Measurements from ENCODE around the gene NEURL1B. TPM values are rescaled to one million over a fixed set of nuclear protein-coding genes. Genes with fewer than 3 reads are reported as not detected.
"Not testable (repeated sequence)": the region's sequence is repeated elsewhere in the genome, so short reads cannot be mapped to it uniquely, and the experiment has no call there.

NEURL1B gene, protein sequence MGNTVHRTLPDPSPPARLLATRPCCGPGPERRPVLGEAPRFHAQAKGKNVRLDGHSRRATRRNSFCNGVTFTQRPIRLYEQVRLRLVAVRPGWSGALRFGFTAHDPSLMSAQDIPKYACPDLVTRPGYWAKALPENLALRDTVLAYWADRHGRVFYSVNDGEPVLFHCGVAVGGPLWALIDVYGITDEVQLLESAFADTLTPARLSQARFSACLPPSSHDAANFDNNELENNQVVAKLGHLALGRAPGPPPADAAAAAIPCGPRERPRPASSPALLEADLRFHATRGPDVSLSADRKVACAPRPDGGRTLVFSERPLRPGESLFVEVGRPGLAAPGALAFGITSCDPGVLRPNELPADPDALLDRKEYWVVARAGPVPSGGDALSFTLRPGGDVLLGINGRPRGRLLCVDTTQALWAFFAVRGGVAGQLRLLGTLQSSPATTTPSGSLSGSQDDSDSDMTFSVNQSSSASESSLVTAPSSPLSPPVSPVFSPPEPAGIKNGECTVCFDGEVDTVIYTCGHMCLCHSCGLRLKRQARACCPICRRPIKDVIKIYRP
- total RNA-seq: 0.15 and 1.6 TPM in 2 replicates

DNA sequence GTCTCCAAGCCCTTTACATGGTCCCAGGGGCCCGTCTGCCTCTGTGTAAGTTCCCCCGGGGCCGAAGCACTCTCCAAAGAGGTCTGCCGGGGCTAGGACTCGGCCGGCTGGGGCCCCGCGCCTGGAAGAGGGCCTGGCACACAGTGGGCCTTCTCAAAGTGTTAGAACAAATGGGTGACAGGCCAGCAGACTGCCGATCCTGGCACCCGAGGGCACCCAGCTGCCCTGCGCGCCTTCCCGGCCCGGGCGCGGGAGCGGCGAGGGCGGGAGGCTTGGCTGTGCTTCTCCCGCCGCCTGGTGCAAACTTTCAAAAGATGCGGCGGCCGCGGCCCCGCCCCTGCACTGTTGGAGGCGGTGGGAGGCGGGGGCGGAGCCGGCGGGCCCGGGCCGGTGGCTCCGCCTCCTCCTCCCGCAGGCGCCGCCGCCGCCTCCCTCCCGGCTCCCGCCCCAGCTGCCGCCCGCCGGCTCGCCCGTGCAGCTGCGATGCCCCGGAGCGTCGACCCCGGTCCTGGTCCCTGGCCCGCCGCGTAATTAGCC, at the start of gene NEURL1B:
TSS of gene NEURL1B (plus strand) at position 442 of the 537 bp plus-strand sequence. CDS start 144 bp downstream, outside the sequence.
- no peak for DNase-seq (ENCODE audit: low read depth)

GRCh38 chr5:172591636-172592035, 49.4 kb upstream of the NEURL1B start:
- DNase-seq (ENCODE audit: low read depth): no peak

DNA sequence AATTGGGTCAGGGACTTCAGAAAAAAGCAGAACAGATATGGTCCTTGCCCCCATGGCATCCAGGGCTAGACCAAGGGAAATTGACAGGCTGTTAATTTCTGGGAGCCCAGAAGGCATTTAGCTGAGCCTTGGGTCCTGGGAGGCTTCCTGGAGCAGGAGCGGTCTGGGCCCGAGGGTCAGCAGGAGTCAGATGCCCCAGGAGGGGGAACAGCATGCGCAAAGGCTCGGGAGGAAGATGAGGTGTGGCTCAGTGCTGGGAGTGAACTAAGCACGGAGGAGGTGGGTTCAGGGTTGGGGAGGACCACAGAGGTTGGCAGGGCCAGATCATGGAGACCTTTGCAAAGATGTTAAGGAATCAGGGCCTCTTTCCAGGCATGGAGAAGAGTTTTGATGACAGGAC, 48.2 kb upstream of the NEURL1B start:
- DNase-seq (ENCODE audit: low read depth): no peak

DNA sequence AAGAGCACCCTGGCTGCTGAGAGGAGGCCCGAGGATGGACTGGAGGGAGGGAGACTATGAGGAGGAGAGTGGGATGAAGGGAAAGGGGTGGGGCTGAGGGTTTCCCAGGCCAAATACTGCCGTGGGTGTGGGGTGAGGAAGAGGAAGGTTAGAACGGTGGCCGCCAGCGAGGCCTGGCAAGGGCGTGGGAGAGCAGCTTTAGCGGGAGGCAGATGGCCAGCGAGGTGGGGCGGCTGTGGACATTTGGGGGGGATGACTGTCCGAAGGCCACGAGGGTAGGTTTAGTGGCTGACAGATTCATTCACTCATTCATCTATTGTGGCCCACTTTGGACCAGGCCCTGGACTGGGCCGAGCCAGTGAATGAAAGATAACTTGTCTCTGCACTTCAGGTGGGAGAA, 47.8 kb upstream of the NEURL1B start:
- DNase-seq (ENCODE audit: low read depth): no peak

- no peak for DNase-seq (ENCODE audit: low read depth)
These were observed 47.3 kb upstream of the NEURL1B start for GRCh38 chr5:172593721-172594235.

GRCh38 chr5:172594431-172594830, 46.6 kb upstream of the NEURL1B start:
- DNase-seq (ENCODE audit: low read depth): no peak

- no peak for DNase-seq (ENCODE audit: low read depth)
These were observed 46.1 kb upstream of the NEURL1B start for GRCh38 chr5:172594867-172595466.

DNA sequence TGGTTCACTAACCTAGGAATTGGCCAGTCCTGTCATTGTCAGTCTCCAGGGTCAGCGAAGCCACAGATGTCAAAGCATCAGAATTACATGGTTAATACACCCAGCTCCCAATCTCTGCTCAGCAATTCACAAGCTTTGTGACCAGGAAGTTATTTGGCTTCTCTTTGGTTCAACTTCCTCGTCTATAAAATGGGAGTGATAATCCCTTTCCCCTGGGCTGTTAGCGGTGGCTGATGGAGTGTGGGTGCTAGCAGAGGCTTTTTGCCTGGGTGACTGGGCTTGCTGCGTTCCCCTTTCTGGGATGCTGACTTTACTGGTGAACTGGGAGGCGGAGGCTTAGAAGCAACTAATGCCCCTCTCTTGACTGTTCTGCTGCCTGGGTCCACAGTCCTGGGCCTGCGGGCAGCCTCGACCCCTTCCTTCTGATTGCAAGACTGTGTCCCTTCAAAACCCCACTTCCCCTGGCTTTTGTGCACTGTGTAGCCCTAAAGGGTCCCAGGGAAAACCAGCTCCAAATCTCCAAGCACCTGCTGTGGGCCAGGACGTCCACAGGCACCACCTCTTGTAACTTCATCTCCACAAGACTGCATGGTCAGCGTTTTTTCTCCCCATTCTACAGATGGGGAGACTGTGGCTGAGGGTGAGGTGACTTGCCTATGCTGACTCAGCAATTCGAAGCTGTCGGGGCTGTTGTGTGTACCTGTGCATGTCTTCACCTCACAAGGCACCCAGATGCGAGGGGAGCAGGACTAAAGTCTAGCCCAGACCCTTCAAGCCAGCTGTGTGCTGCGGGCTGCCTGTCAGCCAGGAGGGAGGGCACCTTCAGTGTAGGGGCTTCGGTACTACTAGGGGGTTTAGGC, 45.2 kb upstream of the NEURL1B start:
- DNase-seq (ENCODE audit: low read depth): no peak

- no peak for DNase-seq (ENCODE audit: low read depth)
These were observed 44.3 kb upstream of the NEURL1B start for GRCh38 chr5:172596638-172597231.

- DNase-seq (ENCODE audit: low read depth): no peak
These were observed 43.3 kb upstream of the NEURL1B start for GRCh38 chr5:172597755-172598155.

DNA sequence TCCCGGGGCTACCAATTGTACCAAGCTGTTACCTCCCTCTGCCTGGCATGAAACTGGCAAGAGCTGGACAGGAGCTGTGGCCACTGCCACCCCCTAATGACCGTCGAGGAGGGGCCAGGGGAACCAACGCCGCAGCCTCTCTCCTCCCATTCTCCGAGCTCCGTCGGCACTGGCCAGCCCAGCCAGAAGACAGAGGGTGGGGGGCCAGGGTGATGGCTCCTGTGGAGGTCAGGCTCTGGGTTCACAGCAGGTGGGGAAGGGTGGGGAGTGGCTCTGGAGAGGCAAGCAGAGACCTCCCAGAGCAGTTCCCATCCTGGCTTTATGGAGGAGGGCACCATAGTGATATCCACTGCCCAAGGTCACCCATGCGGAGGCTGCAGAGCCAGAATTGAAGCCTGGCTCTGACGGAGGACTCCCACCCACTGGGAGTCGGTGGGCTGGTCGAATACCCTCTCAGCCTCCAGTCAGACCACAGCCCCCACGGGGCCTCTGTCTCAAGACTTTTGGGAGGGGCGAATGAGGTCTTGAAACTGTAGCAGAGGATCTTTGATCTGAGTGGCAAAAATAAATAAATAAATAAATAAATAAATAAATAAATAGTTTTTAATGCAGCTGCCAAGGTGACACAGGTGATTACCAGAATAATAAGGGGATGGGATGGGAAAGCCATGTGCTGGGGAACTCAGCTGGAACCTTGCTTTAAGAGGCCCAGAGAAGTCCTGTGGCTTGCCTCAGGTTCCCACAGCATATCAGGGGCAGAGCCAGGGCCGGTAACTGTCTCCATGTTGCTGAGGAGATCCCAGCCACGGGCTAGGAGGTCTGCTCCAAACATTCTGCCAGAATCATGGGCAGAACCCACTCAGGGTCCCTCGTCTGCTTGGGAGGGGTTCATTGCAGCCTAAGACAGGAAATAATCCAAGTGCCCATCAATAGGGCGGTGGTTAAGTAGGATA, 42.5 kb upstream of the NEURL1B start:
- DNase-seq (ENCODE audit: low read depth): no peak

GRCh38 chr5:172599204-172599567, 41.9 kb upstream of the NEURL1B start:
- DNase-seq (ENCODE audit: low read depth): no peak

DNA sequence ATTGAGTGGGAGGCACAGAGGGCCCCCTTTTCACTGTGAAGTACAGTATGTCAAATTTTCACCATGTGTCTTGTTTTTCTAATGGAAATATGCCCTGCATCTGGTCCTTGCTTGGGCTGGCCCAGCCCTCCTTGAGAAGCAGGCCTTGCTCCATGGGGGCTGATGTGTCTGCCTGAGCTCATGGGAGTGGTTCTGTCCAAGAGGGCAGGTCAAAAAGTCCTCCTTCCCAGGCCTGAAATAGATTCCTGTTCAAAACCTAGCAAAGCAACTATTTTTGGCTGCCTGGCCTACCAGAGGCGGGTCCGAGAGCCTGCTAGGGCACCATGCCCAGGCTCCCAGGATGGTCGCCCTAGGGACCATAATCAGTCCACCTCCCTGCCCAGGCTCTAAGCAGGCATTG, 40.5 kb upstream of the NEURL1B start:
- DNase-seq (ENCODE audit: low read depth): no peak

GRCh38 chr5:172601576-172601975, 39.5 kb upstream of the NEURL1B start:
- DNase-seq (ENCODE audit: low read depth): not testable (repeated sequence)

DNA sequence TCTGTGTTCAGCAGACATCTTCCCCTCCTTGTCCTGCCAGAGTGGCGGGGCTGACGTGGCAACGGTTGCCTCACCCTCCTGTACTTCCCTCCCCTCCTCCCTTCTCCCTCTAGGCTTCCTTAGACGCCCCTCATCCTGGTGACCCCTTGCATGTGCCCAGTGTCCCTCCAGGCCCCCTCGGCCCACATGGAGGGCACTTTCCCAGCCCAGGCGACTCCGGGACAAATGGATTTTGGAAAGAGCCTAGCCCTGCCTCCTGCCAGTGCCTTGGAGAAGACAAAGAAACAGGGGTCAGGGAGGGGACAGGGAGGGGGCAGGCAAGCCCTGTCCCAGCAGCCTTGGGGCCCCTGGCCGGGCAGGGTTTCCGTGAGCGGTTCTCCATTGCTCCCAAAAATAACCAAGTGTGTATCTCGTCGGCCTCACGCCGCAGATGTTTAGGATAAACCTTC, 38.3 kb upstream of the NEURL1B start:
- DNase-seq (ENCODE audit: low read depth): no peak

DNA sequence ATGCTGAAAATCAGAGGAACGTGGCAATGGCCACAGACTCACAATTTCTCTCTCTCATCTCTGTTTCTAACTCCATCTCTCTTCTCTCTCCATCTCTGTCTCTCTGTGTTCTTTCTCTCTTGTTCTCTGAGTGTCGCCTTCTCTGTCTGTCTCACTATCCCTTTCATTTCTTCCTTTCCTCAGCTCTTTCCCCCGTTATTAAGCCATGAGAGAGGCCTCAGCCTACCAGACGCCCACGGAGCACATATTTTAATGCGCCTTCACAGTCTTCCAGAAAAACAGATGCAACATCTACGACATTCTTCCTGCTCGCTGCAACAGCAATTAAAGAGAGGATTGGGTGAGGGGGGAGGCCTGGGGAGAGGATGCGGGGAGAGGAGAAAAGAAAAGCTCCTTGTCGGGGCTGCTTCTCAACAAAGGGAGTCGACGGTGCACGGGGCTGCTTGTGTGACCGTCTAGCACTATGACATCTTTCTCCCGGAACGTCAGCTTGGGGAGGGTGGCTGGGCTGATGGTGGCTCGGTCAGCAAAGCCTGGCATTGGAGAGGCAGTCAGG, 37.7 kb upstream of the NEURL1B start:
- DNase-seq (ENCODE audit: low read depth): no peak

DNA sequence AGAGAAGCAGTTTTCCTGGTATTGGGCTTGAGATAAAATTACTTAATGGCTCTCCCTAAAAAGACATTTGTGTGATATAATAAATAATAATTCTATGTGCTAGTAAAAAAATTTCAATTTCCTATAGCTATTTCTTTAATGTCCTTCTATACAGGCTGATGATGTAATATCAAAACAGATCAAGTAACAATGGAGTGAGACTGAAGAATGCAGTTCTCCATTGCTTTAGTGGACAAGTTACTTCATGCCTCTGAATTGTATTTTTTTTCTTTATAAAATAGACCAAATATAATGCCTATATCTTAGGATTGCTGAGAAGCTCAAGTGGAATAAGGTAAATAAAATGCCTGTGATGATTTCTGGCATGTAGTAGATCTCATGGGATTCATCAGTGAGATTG, 35.6 kb upstream of the NEURL1B start:
- no peak for DNase-seq (ENCODE audit: low read depth)

- no peak for DNase-seq (ENCODE audit: low read depth)
These were observed 34.8 kb upstream of the NEURL1B start for GRCh38 chr5:172606156-172606785.

GRCh38 chr5:172607213-172607793, 33.8 kb upstream of the NEURL1B start:
- DNase-seq (ENCODE audit: low read depth): no peak

Measured in renal cortical epithelial cell (primary cell).